Cerebellar nuclear complex (tissue), 1 donor: Measurements from ENCODE around the gene SEMA6A.

Source experiments
- DNase-seq, 2 experiments: peaks; one replicate each; lab custom pipeline; 2025; lab: John Stamatoyannopoulos, UW

SEMA6A gene

GRCh38 chr5:116494784-116495450 lies 79.7 kb downstream of the SEMA6A start:
- no peak for DNase-seq

DNA sequence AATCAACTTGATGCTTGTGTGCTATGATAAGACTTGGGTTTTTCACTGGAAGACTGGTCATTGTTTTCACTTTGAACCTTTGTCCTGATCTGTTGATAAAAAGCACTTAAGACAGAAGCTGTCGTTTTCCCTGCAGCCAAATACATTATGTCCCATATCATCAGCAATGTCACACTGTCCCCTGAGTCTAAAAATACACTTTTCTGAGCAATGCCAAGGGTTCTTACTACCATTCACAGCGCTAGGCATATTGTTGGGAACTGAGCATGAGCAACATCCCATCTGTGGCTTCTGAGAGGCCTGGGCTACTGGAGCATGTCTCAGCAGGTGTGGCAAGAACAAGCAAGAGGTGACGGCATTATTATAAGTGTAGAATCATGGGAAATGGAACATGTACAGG lies 81.8 kb downstream of the SEMA6A start:
- peak; percentile 63 to 79 for DNase-seq

DNA sequence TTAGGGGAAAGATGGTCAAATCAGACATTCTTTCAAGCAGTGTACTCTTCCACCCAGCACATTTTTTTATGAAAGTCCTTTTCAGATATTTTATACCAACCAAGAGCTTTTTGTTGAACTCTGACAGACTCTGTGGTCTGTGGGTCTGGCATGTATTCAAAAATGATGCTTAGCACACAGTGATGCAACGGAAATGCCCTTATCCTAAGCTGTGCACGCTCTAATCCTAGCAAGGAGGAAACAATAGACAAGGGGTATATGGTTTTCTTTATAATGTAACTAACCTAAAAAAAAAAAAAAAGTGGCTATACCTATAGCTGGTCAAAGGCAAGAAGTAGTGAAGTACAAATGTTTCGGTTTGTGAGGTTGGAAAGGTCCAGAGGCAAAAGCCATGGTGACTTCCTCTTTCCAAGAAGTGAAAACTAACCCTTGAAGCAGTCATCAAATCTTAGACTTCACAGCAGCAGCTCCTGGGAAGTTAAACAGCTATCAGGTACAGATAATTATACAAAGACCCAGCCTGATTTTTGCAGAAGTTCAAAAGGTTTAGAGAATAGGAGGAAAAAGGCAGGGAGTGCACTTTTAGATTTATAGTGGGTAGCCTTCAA lies 82.5 kb downstream of the SEMA6A start:
- no peak for DNase-seq

GRCh38 chr5:116488356-116489041 lies 86.1 kb downstream of the SEMA6A start:
- DNase-seq: no peak

- DNase-seq: no peak
These were observed 87.6 kb downstream of the SEMA6A start for GRCh38 chr5:116487045-116487444.

DNA sequence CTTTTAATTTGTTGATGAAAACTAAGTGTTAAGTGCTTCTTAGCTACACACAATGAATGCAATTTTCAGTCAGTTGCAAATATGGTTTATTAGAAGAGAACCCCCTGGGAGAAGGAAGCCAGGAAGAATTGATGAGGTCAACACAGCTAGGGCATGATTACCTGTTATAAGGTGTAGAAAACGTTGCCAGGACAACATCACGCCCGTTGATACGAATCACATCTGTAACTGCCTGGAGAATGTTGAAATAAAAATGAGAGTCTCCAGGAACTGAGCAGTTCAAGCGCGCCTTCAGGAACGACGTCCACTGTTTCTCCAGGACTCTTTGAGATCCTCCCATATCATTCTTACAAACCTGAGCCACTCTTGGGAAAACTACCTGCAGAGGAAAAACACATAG lies 88.0 kb downstream of the SEMA6A start:
- DNase-seq: no peak

DNA sequence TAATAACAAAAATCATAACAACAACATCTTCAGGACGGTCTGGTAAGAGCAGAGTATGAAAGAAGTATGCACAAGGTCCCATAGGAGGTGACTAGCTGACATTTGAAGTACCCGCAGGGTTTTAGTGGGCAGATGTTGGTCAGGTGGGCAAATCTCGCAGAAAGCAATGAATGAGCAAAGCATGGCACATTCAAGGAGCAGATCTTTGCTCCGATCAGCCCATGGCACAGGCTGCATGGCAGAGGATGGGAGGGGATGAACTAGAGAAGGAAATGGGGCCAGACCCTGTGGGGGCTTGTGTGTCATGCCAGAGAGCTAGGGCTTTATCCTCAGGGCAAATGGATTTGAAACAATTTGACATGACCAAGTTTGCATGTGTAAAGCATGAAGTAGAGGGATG lies 90.0 kb downstream of the SEMA6A start:
- no peak for DNase-seq

GRCh38 chr5:116482394-116482793 lies 92.2 kb downstream of the SEMA6A start:
- DNase-seq: no peak

- DNase-seq: no peak
These were observed 93.6 kb downstream of the SEMA6A start for GRCh38 chr5:116480894-116481510.

DNA sequence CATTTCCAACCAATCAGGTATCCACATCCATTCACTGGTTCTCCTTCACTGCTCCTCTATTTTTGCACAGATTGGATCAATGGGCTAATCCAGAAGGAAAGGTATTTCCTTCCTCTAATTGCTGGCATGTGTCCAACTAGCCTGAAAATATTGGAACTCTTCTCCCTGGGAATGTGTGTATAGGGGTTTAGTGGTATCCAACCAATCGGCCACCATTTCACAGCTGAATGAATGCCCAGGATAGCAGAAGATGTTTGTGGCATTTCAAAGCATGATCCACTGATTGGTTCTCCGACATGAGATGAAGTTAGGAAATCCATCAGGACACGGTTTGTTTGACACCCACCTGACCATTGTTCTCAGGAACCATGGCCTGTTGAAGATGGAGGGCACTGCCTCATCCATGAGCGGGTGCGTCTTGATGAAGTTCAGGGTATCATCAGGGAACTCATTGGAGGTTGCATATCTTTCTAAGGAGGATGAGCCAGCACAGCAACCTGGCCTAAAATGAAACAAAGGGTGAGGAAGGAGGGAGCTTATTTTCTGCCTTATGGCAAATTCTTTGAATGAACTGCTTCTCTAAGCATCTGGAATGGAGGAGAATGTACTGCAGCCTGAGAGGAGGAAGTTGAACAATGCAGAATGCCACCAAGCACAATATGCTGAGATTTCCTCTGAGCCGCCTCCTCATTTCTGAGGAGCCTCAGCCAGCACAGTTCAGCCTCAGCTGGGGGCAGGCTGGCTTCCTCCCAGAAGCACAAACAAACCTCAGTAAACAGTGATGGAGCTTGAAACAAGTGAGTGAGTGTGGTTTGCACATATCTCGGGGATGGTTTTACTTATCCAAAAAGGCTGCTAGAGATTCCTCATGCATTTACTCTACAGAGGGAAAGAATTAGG lies 94.6 kb downstream of the SEMA6A start:
- no peak for DNase-seq

- DNase-seq: no peak
These were observed 96.1 kb downstream of the SEMA6A start for GRCh38 chr5:116478491-116478890.

DNA sequence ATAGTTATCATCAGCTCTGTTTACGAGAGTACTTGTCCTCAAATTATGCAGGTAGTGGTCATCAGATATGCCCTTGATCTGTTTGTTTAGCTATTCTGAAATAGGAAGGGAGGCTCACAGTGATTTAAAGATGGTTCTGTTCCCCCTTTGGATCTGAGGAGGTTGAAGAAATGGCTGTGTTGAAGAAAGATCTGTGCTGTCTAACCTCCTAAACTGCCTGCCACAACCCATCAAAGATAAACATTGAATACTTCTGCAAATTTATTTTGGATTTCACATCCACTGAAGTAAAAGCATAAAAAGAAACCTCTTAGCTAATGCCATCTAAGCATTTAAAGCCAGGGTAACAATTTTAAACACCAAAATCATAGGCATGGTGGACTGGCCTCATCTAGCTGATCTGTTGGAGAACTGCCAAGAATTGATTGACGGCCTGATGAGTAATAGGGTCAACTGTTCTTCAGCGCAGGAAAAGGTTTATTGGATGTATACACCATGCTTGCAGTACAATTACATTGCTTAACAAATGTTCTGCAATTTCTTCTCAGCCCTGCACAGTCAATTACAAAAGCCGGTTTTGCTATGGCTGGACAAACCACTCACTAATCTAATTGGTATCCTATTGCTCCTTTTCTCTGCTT lies 97.6 kb downstream of the SEMA6A start:
- DNase-seq: no peak

DNA sequence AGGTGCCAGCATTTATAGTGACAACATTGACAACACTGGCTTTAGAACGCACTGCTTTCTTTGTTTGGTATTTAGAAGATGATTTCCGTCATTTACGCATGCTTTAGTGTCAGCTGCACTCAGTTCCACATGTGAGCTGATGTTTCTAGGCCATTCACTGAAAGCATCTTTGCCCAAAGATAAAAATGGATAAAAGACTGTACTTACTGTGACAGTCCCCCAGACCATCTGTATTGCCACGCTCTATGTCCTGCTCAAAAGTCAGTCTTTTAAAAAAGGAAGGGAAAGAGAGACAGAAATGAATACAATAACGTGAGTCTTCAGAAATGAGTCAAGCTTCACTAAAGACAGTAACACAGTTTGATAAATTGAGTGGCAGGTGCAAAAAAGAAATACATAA lies 99.3 kb downstream of the SEMA6A start:
- DNase-seq: no peak

DNA sequence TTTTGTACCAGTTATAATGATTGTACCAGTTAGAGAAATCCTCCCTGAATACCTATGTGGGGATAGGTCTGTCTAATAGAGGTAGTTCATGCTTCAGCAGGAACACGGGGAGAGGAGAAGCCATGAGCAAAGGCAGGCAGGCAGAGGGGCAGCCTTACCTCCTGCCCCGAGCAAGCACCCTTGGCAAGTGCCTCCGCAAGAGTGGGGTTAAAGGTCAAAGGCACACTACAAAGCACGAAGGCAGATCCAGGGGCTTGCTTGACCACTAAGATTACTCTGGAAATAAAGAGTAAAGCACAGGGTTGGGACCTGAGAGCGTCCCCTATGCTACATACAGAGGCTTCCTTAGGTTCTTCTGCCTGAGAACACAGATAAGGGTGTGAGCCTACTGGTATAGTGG lies 100.9 kb downstream of the SEMA6A start:
- no peak for DNase-seq

GRCh38 chr5:116472274-116472673 lies 102.3 kb downstream of the SEMA6A start:
- no peak for DNase-seq

- DNase-seq: no peak
These were observed 105.0 kb downstream of the SEMA6A start for GRCh38 chr5:116469631-116470030.

DNA sequence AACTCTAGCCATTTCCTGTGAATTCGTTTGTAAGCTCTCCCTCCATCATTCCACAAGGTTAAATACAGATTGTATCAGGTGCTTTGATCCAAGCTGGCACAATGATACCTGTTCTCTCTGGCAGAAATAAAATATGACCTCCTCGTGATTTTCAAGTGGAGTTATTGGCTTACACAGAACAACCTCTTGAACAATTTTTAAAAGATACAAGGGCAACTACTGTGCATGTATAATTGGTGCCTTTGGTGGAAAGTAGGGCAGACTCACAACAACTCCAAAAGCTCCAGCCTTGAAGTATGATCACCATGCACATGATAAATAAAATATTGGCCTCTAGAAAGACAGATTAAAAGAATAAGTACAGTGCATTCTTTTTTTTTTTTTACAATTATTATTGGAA lies 106.0 kb downstream of the SEMA6A start:
- DNase-seq: no peak

- no peak for DNase-seq
These were observed 107.2 kb downstream of the SEMA6A start for GRCh38 chr5:116467465-116467843.

DNA sequence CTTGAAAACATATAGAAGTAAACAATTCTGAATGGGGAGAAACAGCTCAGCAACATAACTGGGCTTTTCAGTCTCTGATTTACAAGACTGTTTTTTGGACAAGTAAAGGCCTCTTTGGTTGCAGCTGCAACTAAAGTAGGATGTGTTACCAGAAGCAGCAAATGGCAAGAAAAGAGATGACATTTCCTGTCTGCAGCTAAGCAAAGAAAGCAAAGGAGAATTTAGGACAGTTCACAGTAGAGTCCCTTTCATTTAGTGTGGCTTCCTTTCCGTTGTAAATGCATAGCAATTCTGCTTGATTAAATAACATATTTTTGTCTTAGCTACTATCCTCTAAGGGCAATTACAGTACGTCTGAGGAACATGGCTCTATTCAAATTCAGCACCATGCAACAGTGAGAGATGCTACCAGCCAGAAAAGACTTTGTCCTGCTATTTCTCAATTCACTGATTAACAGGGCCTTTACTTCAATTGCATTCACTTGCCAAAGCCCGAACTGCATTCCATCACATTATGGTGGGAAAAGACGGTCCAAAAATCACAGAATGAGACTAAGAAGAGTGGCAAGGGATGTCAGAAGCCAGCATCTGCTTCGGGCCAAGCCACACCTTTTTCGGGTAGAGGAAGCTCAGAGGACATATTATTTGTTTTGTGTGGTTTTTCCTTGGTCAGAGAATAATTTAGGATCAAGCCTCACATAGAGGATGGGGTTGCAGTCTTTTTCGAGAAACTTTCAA lies 107.7 kb downstream of the SEMA6A start:
- DNase-seq: no peak

DNA sequence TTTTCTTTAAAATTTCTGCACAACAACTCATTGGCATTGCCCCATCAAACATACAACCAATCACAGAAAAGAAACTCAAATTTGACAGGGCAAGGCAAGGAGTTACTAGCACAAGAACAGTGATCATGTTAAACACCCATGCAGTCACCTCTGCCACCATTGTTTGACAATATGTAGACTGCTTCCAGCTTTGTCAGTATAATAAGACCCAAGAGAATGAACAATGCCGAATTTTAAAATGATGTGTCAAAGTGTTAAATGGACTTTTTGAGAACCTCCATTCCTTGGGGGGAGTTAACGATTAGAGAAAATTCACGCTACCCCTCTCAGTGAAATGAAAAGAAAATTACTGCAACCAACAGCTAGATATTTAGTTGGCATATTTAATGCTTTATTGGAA lies 109.2 kb downstream of the SEMA6A start:
- DNase-seq: no peak
